COLO829 (cell line): Measurements from ENCODE around the gene PHF13.

Experiments
- DNase-seq: peaks from one replicate; pipeline ENCODE4 v3.0.0; 2012; ENCODE audit warnings: low spot score

PHF13 gene

DNA sequence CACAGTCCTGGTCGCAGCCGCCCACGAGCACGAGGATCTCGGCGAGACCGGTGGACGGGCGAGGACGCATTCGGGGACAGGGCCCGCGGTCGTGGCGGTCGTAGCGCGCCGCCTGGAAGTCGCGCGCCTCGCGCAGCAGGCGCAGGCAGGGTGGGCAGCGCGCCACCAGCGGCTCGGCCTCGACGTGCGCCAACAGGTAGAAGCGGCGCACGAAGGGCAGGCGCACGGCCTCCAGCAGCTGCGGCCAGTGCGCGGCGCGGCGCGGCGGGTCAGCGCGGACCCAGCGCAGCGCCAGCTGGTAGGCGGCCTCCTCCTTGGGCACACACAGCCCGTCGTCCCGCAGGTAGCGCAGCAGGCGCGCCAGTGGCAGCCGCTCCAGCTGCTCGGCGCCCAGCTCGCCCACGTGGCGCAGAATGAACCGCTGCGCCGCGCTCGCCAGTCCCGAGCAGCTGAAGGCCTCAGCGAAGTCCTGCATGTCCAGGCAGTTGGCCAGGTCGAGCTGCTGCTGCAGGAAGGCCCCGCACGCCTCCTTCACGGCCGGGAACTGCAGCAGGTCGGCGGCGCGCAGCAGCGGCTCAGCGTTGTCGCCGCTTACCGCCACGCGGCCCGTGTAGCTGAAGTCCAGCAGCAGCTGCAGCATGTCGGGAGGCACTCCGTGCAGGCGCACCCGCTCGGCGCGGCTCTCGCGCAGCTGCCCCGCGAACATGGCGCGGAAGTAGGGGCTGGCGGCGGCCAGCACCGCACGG is 11.4 kb upstream of the PHF13 start:
- DNase-seq, result no peak

DNA sequence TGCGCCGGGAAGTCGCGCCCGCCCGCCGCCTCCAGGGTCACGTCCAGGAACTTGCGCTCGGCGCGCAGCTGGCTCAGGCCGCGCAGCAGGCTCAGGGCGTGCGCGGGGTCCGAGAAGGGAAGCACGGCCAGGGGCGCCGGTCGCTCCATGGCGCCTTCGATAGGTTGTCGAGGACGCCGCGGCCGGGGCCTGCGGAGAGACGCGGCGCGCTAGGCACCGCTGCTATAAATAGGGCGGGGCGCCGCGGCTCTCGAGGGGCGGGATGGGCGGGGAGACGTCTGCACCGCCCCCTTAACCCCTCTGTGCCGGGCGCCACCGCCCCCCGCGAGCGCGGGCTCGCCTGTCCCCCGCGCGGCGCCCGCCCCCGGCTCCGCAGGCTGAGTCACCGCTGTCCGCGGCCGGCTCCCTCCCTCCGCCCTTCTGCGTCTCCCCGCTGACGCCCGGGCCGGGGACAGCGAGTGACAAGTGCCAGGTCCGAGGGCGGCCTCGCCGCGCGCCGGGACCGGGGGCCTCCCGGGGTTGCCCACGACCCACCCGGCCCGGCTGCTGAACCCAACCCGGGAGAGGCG is 10.8 kb upstream of the PHF13 start, which contains the start of gene KLHL21:
KLHL21 (minus strand) TSS at position 201 of the 569 bp plus-strand sequence; CDS start at position 149, 52 bp downstream.
- peak; percentile 80 for DNase-seq

DNA sequence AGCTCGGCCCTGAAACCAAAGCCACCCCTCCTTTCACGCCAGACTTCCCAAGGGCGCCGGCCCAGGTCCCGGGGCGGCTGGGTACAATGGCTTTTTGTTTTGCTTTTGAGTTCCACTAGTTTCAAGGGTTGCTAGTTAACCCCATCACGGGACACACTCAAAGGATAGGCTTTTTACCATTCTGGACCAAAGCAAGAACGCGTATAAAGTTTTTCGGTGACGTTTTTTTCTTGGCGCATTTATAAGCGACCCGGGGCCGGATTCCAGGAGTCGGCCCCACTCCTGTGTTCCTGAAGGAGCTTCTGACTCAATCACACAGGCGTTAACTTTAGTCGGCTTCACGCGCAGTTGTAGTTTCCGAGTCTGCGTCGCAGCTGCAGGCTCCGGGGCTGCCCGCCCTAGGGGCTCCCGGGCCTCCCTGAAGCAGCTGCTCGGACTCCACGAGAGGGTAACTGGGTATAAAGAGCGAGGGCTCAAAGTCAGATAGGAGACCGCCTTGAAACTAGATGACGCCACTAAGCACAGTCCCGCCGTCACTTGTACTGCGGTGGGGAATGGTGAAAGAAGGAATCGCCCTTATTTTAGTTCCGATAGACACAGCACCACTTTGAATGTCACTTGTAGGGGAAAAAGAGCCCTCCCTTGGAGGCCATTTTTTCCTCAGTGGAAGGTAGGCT is 10.2 kb upstream of the PHF13 start:
- DNase-seq, result peak; percentile 89

DNA sequence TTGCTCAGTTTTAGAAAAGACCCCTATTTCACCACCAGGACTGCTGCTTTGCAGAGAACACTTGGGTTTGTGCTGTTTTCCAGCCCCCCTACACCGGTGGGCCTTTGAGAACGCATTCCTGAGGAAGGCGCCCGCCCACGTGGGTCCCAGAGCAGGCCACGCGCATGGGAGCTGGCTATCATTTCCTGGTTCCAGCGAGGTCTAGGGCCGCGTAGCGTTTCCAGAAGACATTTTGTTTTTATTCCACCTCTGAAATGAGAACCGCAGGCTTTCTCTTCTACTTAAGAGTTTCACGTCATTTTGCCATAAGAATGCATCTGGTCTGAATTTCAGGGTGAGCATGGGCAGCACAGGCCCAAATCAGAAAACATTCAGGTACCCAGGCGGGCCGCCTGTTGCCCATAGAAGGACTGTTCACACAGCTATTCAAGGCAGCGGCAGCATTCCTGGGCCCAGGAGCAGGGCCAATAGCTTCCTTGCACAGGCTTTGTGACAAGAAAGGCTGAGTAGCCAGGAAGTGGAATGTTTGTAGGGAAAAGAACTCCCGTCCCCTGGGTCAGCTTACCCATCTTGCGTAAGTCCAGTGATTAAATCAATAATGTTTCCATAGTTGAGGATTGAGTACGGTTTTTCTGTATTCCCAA is 9.5 kb upstream of the PHF13 start:
- DNase-seq, result peak; percentile 44

DNA sequence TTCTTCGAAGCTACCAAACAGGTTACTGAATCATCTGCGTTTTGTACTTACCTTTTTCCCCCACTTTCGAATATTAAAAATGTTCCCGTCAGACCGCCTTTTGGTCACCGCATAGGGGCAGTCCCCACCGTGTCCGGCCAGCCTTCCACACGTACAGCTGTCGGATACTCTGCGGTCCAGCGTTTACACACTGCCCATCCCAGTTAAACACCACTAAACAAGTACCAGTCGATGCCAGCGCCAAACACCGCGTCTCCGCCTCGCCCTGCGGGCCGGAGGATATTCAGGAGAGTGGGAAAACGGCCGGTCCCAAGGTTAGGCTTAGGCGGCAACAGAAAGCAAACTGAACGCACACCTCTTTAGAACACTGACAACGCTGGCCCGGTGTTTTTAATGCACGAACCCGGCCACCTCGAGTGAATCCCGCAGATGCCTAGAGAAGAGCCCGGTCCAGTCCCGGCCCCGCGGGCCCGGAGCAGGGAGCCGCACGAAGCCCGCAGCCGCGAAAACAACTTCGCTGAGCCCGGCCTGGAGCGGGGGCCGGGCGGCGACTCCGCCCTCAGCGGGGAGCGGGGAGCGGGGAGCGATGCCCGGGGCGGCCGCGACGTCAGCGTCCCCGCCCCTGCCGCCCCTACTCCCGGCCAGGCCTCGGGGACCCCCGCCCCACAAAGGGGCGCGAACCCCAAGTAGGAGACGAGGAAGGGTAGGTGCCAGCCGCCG is 730 bp upstream of the PHF13 start:
- DNase-seq, result no peak

DNA sequence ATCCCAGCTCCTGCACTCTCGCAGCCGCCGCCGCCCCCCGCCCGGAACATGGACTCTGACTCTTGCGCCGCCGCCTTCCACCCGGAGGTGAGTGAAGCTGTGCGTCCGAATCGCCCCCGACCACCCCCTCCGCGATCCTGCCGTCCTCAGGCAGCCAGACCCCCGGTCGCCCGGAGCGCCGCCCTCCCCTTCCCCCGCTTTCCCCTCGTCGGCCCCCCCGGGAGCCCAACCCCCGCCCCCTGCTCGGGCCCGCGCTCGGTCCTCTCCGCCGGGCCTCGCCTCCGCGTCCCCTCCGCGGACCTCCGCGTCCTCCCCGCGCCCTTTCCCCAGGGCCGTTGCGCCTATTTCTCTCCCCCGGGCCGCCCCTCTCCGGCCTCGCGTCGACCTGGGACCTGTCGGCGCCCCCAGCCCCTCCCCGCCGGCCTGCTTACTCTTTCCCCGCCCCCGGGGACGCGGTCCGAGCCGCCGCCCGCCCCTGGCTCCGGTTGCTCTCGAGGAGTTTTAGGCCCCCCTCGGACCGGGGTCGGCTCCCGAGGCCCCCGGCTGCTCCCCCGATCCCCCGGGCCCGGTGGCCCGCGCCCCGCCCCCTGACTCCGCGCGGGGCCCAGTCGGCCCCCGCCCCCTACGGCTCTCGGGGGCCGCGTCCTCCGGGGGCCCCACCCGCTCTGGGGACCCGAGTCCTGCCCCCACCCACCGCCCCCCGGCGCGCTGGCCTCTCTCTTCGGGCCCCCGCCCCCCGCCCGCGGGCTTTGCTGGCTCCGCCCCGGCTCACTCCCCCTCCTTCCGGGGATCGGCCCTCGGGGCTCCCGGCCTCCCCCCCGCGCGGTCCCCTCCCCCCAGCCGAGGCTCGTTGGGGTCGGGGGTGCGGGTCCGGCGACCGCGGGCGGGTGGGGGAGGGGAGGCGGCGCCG is 743 bp downstream of the PHF13 start:
- no peak for DNase-seq

DNA sequence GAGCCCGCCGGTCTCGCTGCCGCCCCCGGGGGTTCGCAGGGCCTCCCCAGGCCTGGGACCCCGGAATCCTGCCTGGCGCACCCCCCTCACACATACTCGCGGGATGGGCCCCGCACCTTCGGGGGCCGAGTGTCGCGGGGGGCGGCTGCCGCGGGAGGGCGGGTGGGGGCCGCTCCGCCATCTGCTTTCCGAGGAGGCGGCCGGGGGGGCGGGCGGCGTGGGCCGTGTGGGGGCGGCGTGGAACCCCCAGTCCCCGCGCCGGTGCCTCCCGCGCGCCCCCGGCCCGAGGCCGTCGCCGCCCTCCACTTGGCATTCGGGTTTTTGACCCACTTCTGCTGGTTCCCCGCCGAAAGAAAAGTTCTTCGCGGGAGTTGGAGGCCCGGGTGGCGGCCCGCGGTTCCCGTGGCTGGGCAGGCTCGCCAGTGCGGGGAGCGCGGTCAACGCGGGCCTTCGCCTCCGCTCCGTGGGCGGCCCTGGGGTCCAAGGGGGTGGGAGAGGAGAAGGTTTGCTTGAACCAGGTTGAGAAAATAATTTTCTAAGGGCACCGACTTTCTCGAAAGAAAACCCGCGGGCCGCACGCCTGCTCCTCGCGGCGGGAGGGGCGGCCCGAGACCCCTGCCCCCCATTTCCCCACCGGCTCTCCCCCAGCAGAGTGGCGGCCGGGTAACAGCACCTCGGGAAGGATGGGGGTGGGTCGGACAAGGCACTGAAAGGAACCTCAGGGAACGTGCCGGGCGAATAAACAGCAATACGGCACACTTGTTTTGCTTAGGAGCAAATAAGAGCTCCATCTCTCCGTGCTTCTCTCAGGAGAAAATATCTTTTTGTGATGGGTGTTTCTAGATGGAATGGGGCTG is 1.6 kb downstream of the PHF13 start:
- no peak for DNase-seq

DNA sequence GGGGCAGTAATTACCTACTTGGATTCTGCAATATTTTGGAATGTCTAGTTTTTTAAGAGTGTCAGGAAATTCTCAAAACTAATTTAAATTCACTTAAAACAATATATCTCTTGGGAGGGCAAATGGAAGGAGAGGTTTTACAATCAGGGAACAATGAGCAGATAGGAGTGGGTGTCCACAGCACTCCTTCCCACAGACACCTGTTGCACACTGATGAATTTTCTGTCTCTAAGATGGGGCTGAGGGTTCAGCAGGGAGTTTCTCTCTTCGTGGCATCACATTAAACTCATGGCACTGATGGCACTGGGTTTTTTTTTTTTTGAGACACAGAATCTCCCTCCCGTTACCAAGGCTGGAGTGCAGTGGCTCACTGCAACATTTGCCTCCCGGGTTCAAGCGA is 5.5 kb downstream of the PHF13 start:
- no peak for DNase-seq

DNA sequence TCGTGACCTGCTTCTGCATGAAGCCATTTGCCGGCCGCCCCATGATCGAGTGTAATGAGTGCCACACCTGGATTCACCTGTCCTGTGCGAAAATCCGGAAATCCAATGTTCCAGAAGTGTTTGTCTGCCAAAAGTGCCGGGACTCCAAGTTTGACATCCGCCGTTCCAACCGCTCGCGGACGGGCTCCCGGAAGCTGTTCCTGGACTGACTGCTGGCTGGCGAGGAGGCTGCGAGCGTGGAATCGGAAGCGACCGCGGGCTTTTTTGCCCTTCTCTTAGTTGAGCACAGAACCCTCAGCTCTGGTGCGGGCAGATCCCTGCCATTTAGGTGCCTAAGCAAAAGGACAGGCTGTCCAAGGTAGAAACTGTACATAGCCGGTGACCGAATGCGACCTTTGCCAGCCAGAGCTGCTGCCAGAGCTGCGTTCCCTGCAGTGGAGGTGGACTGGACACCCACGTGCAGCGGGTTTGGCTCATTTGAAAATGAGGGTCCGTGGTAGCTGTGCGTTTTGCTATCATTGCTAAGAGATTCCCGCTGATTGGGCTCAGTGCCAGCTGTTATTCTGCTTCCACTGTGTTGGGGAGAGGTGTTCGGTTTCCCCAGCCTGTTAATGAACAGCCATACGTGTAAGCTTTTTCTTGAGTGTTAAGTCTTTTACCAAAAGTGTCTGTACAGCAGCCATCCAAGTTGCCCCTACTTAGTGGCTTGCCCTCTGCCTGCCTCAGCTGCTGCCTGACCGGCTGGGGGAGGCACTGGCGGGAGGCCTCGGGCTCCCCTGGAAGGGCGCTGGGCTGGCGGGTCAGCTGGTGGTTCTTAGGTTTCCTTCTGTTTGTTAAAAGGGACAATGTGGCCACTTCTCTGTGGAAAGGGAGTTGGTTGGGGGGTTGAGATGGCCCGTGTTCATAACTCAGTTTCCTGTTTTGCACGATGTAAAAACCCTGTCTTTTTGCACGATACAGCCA is 8.2 kb downstream of the PHF13 start:
- DNase-seq, result no peak

DNA sequence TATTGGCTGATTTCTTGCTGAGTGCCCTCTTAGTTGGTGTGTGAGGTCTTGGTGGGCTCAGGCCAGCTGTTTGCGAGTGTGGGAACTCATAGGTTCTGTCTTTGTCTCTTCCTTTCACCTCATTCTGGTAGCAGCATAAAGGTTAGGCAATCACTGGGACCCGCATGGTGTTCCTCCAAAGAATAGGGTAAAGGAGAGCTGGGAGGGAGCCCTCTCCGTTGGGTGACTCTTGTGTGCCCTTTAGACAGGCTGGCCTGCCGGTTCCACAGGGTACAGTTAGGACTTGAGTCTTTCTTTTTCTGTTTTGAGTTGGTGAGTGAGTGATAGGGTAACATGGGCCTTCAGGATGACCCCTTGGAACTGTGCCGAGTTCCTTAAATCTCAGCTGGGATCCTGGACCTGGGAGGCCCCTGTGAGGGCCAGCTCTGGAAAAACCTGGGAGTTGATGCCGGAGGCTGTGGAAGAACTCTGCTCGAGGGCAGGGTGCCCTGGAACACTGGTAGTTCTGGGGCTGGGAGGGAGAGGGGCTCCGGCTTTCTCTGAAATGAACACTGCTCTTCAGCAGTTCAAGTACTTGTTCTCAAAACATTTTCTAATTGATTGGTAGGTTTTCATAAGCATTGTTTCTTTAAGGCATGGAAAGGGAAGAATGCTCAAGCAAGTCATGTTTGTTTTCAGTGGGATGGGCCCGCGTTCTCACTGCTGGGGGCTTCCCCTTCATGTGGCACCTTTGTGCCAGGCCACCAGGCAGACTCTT is 9.0 kb downstream of the PHF13 start:
- DNase-seq, result no peak

DNA sequence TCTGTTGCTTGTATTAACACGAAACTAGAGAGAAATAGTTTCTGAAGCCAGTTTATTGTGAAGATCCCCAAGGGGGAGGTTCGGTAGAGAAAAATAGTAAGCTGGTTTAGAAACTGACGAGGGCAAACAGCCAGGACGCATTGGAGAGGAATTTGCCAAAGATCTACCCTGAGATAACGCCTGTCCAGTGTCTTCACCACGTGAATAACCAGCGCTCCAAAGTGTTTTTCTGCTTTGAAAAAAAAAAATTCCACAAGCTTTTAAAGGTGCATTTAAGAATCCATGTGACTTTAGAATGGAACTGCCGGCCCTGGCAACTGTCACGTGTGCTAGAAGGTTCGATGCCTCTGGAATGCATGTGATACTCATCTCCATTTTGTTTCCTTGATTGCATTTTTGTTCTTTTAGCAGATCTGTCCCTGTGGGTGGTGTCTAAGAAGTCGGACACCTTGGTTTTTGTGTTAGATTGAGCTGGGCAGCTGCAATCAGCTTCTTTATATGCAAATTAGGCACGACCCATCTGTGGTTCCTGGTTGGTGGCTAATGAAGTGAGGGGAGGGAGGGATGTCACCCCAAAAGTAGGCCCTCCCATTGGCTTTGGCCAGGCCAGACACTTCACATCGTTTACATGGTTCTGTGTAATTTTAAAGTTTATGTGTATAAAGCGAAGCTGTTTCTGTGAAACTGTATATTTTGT is 9.9 kb downstream of the PHF13 start:
- no peak for DNase-seq

DNA sequence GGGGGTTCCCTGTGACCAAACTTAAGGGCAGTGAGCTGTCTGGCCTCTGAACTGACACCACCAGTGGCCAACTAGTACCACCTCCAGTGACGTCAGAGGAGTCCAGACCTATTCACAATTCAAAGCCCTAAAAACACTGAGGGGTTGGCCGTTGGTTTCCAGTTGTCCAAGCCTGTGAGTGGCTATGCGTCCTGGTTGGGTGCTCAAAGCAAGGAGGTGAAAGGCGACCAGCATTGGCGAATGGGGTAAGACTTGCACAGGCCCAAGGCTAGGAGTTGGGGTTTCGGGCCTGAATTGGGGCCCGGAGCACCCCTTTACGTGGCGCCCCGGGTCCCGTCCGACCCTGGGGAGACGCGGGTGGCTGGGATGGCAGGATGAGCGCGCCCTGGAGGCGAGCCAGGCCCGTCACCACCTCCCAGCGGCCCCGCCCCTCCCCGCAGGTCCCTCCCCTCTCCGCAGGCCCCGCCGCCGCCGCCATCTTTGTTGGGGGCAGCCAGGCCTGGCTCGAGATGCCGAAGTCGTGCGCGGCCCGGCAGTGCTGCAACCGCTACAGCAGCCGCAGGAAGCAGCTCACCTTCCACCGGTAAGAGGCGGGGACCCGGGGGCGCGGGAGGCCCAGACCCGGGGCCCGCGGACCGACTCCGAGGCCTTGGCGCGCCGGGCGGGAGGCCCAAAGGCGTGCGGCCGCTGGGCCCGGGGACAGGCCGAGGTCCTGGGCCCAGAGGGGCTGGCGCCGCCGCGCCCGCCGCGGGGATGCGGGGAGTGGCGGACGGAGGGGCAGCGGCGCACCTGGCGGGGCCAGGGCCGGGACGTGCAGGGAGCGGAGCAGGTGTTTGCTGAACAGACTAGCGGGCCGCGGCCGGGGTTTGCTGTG is 11.4 kb downstream of the PHF13 start, which contains the start of gene THAP3:
THAP3 (plus strand) TSS at position 159 of the 874 bp plus-strand sequence; CDS start at position 510, 351 bp downstream.
- peak; percentile 65 for DNase-seq

DNA sequence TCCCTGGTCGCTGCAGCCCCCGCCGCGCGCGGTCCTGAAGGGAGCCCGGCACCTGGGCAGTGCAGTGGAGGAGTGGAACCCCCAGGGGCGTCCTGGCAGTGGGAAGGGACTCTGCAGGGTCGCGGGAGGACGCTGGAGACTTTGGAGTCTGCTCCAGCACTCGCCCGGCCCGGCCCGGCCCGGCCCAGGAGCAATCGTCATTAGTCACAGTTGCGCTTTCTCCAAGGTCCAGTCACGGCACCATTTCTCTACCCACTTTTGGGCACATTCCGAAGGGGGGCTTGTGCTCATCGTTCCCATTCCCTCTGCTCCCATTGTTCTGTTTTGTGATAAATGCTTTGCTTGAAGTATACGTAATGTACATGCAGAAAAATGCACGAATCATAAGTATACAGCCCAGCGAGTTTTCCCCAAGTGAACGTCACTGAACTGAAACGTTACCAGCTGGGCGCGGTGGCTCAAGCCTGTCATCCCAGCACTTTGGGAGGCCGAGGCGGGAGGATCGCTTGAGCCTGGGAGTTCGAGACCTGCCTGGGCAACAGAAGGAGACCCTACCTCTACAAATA is 12.1 kb downstream of the PHF13 start:
- no peak for DNase-seq

DNA sequence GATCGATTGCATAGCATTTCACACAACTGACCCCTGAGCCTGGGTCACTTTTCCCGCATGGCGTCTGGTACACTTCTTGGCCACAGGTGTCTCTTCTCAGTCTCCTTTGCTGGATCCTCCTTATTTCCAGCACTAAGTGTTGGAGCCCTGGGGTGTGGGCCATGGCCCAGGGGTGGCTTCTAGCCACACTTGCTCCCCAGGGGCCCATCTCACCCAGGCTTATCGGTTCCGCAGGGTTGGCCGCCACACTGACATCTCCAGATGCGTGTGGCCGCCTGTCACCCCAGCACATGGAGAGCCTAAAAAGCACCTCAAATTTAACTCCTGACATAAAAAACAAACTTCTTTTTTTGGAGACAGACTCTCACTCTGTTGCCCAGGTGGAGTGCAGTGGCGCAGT is 13.5 kb downstream of the PHF13 start:
- DNase-seq, result no peak

DNA sequence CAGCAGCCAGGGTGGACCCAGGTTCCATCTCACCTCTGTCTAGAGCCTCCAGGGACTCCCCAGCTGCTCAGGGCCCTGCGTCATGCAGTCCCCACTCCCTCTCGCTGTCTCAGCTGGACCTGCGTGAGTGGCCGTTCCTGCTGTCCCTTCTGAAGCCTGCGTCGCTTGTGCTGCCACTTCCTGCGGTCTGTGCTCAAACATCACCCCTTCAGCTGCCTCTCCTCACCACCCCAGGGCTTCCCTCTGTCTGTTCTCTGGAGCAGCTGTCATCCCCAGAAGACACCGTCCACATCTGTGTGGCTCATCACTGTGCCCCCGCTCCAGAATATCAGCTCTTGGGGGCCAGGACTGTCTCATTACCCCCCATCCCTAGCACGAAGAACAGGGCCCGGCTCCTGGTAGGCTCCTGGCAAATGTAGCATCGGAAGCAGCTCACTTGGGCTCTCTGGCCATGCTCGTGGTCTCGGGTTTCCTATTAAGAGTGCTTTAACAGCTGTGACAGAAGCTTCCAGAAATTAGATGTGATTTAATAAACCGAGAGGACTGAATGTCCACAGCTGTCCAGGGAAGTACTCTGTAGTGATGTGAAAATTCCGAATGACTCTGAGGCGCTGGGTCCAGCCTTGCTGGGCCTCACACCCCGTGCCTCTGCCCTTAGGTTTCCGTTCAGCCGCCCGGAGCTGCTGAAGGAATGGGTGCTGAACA is 14.5 kb downstream of the PHF13 start:
- DNase-seq, result no peak
